ENCODE measurements around the gene SORL1.

SORL1 gene

GRCh38 chr11:121553389-121553788, 101.3 kb downstream of the SORL1 start:
- Histone ChIP-seq H3K4me2 (ENCODE audit: low read depth, low read length, poor library complexity, severe bottlenecking) (no peak overlapping the region), H3K27me3 (ENCODE audit: insufficient read depth, low read length, poor library complexity, severe bottlenecking) (no peaks in the 10 kb centered on the region), H3F3A (ENCODE audit: low read depth) (peaks cover 5% of the 10 kb centered on the region; the same call in 1 of the 2 replicates), H3K9me2 (replicated peaks; ENCODE audit: low read depth, low read length) (no peaks in the 10 kb centered on the region), H2AFZ (ENCODE audit: low read length) (no peak overlapping the region), H3K4me1 (ENCODE audit: insufficient read depth, low read length, poor library complexity, severe bottlenecking) (peaks cover 19% of the 10 kb centered on the region), H3K9ac (ENCODE audit: low read depth, low read length, poor library complexity, severe bottlenecking) (no peak overlapping the region), H3K79me2 (ENCODE audit: insufficient read depth, low read length) (no peaks in the 10 kb centered on the region; the same call in 1 of the 2 replicates), H4K20me1 (ENCODE audit: insufficient read depth, low read length, poor library complexity, severe bottlenecking) (no peaks in the 10 kb centered on the region), H3K9me3 (ENCODE audit: insufficient read depth, low read depth, low read length) (no peaks in the 10 kb centered on the region), H3K4me3 (ENCODE audit: low read length, poor library complexity, severe bottlenecking) (no peak overlapping the region), H3K36me3 (ENCODE audit: insufficient read depth, low read length) (peaks cover 83% of the 10 kb centered on the region)
- TF ChIP-seq, protein P1, sequence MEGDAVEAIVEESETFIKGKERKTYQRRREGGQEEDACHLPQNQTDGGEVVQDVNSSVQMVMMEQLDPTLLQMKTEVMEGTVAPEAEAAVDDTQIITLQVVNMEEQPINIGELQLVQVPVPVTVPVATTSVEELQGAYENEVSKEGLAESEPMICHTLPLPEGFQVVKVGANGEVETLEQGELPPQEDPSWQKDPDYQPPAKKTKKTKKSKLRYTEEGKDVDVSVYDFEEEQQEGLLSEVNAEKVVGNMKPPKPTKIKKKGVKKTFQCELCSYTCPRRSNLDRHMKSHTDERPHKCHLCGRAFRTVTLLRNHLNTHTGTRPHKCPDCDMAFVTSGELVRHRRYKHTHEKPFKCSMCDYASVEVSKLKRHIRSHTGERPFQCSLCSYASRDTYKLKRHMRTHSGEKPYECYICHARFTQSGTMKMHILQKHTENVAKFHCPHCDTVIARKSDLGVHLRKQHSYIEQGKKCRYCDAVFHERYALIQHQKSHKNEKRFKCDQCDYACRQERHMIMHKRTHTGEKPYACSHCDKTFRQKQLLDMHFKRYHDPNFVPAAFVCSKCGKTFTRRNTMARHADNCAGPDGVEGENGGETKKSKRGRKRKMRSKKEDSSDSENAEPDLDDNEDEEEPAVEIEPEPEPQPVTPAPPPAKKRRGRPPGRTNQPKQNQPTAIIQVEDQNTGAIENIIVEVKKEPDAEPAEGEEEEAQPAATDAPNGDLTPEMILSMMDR (conservative IDR thresholded peaks at IDR 0.05; ENCODE audit: low read length): no peak
- TF ChIP-seq EZH2phosphoT487 (IDR thresholded peaks at IDR 0.05; ENCODE audit: borderline replicate concordance): no peak

DNA sequence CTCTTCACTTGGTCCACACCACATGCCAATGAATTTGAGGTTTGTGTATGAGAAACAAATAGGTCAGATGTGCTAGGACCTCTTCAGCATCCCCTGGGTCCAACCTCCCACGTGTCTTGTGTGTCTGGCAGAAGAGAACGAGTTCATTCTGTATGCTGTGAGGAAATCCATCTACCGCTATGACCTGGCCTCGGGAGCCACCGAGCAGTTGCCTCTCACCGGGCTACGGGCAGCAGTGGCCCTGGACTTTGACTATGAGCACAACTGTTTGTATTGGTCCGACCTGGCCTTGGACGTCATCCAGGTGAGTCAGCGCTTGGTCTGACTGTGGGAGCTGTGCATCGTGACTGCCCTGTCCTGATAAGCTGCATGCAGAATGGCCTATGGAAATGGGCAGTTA, 101.7 kb downstream of the SORL1 start:
- Histone ChIP-seq H3K36me3 (ENCODE audit: insufficient read depth, low read length) (peaks cover 85% of the 10 kb centered on the region), H3F3A (ENCODE audit: low read depth) (peaks cover 5% of the 10 kb centered on the region; the same call in 1 of the 2 replicates)
- no peak for TF ChIP-seq EZH2phosphoT487 (IDR thresholded peaks at IDR 0.05; ENCODE audit: borderline replicate concordance)
- TF ChIP-seq, protein P1 (conservative IDR thresholded peaks at IDR 0.05; ENCODE audit: low read length): no peak

GRCh38 chr11:121554552-121554951, 102.4 kb downstream of the SORL1 start:
- Histone ChIP-seq H3K9me3 (ENCODE audit: insufficient read depth, low read depth, low read length) (no peaks in the 10 kb centered on the region), H3K27me3 (ENCODE audit: insufficient read depth, low read length, poor library complexity, severe bottlenecking) (no peaks in the 10 kb centered on the region), H2AFZ (ENCODE audit: low read length) (no peak overlapping the region), H3K4me1 (ENCODE audit: insufficient read depth, low read length, poor library complexity, severe bottlenecking) (peaks cover 19% of the 10 kb centered on the region), H4K20me1 (ENCODE audit: insufficient read depth, low read length, poor library complexity, severe bottlenecking) (no peaks in the 10 kb centered on the region), H3F3A (ENCODE audit: low read depth) (peaks cover 5% of the 10 kb centered on the region; the same call in 1 of the 2 replicates), H3K9ac (ENCODE audit: low read depth, low read length, poor library complexity, severe bottlenecking) (no peak overlapping the region), H3K4me2 (ENCODE audit: low read depth, low read length, poor library complexity, severe bottlenecking) (no peak overlapping the region), H3K4me3 (ENCODE audit: low read length, poor library complexity, severe bottlenecking) (no peak overlapping the region), H3K9me2 (replicated peaks; ENCODE audit: low read depth, low read length) (no peaks in the 10 kb centered on the region), H3K36me3 (ENCODE audit: insufficient read depth, low read length) (peaks cover 89% of the 10 kb centered on the region), H3K79me2 (ENCODE audit: insufficient read depth, low read length) (no peaks in the 10 kb centered on the region; the same call in 1 of the 2 replicates)
- no peak for TF ChIP-seq EZH2phosphoT487 (IDR thresholded peaks at IDR 0.05; ENCODE audit: borderline replicate concordance)
- TF ChIP-seq, protein P1 (conservative IDR thresholded peaks at IDR 0.05; ENCODE audit: low read length): no peak

More for the DNA sequence above, 101.7 kb downstream of the SORL1 start:
- Histone ChIP-seq H3K4me3 (ENCODE audit: low read length, poor library complexity, severe bottlenecking) (no peak overlapping the region), H3K4me2 (ENCODE audit: low read depth, low read length, poor library complexity, severe bottlenecking) (no peak overlapping the region), H3K27me3 (ENCODE audit: insufficient read depth, low read length, poor library complexity, severe bottlenecking) (no peaks in the 10 kb centered on the region), H3K9me3 (ENCODE audit: insufficient read depth, low read depth, low read length) (no peaks in the 10 kb centered on the region), H3K4me1 (ENCODE audit: insufficient read depth, low read length, poor library complexity, severe bottlenecking) (peaks cover 19% of the 10 kb centered on the region), H3K9me2 (replicated peaks; ENCODE audit: low read depth, low read length) (no peaks in the 10 kb centered on the region), H3K9ac (ENCODE audit: low read depth, low read length, poor library complexity, severe bottlenecking) (no peak overlapping the region), H4K20me1 (ENCODE audit: insufficient read depth, low read length, poor library complexity, severe bottlenecking) (no peaks in the 10 kb centered on the region), H2AFZ (ENCODE audit: low read length) (no peak overlapping the region), H3K79me2 (ENCODE audit: insufficient read depth, low read length) (no peaks in the 10 kb centered on the region; the same call in 1 of the 2 replicates)

All from Loucy (cell line).